ENCODE measurements around the gene PFKFB3.
"Not testable (repeated sequence)": the region's sequence is repeated elsewhere in the genome, so short reads cannot be mapped to it uniquely, and the experiment has no call there.

Gene PFKFB3

DNA sequence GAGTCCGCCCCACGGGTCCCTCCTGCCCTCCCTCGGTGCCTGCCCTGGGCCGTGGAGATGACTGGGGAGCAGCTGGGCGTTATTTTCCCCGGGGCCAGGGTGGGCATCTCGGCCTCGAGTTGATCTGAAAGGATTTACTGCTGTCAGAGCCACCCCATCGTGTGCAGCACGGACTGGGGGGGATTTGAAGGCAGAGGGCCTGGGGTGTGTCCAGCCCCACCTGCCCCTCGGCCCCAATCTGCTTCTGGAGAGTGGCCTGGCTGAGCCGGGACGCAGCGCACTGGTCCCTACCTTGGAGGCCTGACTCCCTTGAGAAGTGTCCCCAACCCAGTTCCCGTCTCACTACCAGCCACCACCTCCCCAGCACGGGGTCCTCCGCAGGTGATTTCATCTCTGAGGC lies 24.2 kb upstream of the PFKFB3 start:
- Histone ChIP-seq H3K27me3 (ENCODE audit: control insufficient read depth, insufficient read depth, low read length) (no peaks in the 10 kb centered on the region), H3K4me1 (ENCODE audit: control insufficient read depth, insufficient read depth, low read length) (no peaks in the 10 kb centered on the region), H3K27ac (ENCODE audit: low read length) (no peak overlapping the region), H3K9me3 (ENCODE audit: control insufficient read depth, insufficient read depth, low read length) (no peaks in the 10 kb centered on the region), H3K4me3 (ENCODE audit: low read length) (no peak overlapping the region), H3K36me3 (ENCODE audit: control insufficient read depth, insufficient read depth, low read length) (no peaks in the 10 kb centered on the region)
- no peak for DNase-seq (ENCODE audit: low read depth, low spot score)
- WGBS (ENCODE audit: insufficient coverage, insufficient read length) = no CpG with 5 or more reads among the region's 17 CpGs

DNA sequence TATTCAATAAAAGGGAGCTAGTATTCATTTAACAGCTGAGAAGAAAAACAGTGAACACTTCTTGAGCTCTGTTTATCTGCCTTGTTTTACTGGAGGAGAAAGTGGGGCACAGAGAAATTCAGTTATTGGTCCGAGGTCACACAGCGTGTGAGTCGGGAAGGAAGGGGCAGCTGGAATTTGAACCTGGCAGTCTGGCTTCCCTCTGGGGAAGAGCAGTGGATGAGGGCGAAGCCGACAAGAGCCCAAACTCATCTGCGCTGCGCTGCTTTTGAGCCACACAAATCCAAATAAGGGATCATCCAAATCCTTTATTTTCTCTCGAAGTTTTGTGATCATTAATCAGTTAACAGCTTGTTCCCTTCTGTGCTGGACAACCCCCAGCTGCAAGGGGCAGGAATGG lies 23.7 kb upstream of the PFKFB3 start:
- DNase-seq (ENCODE audit: low read depth, low spot score) = no peak
- no peak overlapping the region for H3K4me3 ChIP-seq (ENCODE audit: low read length)
- H3K27me3 ChIP-seq (ENCODE audit: control insufficient read depth, insufficient read depth, low read length) = no peaks in the 10 kb centered on the region
- H3K4me1 ChIP-seq (ENCODE audit: control insufficient read depth, insufficient read depth, low read length) = no peaks in the 10 kb centered on the region
- no peak overlapping the region for H3K27ac ChIP-seq (ENCODE audit: low read length)
- no CpG with 5 or more reads among the region's 8 CpGs for WGBS (ENCODE audit: insufficient coverage, insufficient read length)
- H3K36me3 ChIP-seq (ENCODE audit: control insufficient read depth, insufficient read depth, low read length) = no peaks in the 10 kb centered on the region
- no peaks in the 10 kb centered on the region for H3K9me3 ChIP-seq (ENCODE audit: control insufficient read depth, insufficient read depth, low read length)

DNA sequence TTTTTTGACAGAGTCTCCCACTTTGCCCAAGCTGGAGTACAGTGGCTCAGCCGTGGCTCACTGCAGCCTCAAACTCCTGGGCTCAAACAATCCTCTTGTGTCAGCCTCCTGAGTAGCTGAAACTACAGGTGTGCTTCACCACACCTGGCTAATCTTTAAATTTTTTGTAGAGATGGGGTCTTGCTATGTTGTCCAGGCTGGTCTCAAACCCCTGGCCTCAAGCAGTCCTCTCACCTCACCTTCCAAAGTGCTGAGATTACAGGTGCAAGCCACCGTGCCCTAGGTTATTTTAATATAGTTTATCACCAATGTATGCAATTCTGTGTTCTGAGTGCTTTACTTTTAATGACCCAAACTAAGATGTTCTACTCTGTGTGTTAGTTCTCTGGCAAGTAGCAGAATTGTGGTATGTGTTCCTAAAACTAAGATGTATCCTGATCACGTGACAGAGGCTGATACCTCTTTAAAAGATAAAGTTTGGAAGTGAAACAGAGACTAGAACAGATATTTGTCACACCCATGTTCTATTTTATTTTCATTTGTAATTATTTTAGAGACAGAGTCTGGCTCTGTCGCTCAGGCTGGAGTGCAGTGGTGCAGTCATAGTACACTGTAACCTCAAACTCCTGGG lies 22.1 kb upstream of the PFKFB3 start:
- WGBS (ENCODE audit: insufficient coverage, insufficient read length) = no CpG with 5 or more reads among the region's 4 CpGs
- no peaks in the 10 kb centered on the region for H3K36me3 ChIP-seq (ENCODE audit: control insufficient read depth, insufficient read depth, low read length)

DNA sequence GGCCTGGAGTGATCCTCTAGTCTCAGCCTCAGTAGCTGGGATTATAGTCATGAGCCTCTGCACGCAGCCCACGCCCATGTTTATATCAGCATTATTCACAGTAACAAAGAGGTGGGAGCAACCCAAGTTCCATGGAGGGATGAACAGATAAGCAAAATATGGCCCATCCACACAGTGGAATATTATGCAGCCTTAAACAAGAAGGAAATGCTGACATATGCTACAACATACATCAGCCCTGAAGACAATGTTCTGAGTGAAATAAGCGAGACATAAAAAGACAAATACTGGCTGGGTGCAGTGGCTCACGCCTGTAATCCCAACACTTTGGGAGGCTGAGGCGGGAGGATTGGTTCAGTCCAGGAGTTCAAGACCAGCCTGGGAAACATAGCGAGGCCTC lies 21.5 kb upstream of the PFKFB3 start:
- Histone ChIP-seq H3K4me3 (ENCODE audit: low read length) (no peak overlapping the region), H3K27ac (ENCODE audit: low read length) (no peak overlapping the region), H3K27me3 (ENCODE audit: control insufficient read depth, insufficient read depth, low read length) (no peaks in the 10 kb centered on the region), H3K4me1 (ENCODE audit: control insufficient read depth, insufficient read depth, low read length) (no peaks in the 10 kb centered on the region), H3K36me3 (ENCODE audit: control insufficient read depth, insufficient read depth, low read length) (no peaks in the 10 kb centered on the region), H3K9me3 (ENCODE audit: control insufficient read depth, insufficient read depth, low read length) (no peaks in the 10 kb centered on the region)
- DNase-seq (ENCODE audit: low read depth, low spot score) = no peak
- no CpG with 5 or more reads among the region's 6 CpGs for WGBS (ENCODE audit: insufficient coverage, insufficient read length)

More for the DNA sequence above, 22.1 kb upstream of the PFKFB3 start:
- Histone ChIP-seq H3K27me3 (ENCODE audit: control insufficient read depth, insufficient read depth, low read length) (no peaks in the 10 kb centered on the region), H3K9me3 (ENCODE audit: control insufficient read depth, insufficient read depth, low read length) (no peaks in the 10 kb centered on the region), H3K27ac (ENCODE audit: low read length) (no peak overlapping the region), H3K4me1 (ENCODE audit: control insufficient read depth, insufficient read depth, low read length) (no peaks in the 10 kb centered on the region), H3K4me3 (ENCODE audit: low read length) (no peak overlapping the region)
- DNase-seq (ENCODE audit: low read depth, low spot score) = no peak

DNA sequence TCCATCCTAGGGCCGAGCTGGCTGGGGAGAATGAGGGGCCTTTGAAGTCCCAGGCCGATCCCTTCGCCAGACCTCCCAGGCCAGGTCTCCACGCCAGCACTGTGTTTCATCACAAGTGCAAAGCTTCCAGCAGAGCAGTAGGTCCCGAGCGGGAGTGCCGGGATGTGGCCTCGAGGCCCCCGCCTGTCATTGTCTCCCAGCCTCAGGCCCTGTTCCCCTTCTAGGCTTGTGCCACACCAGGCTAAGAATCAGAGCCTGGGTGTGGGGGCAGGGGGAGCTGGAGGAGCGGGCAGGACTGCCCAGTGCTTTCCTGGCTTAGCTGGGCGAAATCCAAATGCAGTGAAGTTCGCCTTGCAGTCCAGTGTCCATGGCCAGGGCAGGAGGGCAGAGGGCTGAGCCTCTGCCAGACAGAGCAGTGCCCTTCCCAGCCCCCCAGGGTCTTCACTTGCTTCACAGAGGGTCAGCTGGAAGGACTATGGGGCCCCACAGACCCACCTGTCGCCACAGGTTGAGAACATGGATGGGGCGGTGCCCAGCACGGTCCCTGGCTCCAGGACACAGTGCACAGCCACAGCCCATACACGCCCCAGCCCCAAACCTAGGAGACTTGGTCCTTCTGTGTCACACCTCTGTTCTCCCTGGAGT lies 20.2 kb upstream of the PFKFB3 start:
- Histone ChIP-seq H3K27me3 (ENCODE audit: control insufficient read depth, insufficient read depth, low read length) (no peaks in the 10 kb centered on the region), H3K9me3 (ENCODE audit: control insufficient read depth, insufficient read depth, low read length) (no peaks in the 10 kb centered on the region), H3K4me1 (ENCODE audit: control insufficient read depth, insufficient read depth, low read length) (no peaks in the 10 kb centered on the region), H3K4me3 (ENCODE audit: low read length) (no peak overlapping the region), H3K36me3 (ENCODE audit: control insufficient read depth, insufficient read depth, low read length) (no peaks in the 10 kb centered on the region), H3K27ac (ENCODE audit: low read length) (no peak overlapping the region)
- no peak for DNase-seq (ENCODE audit: low read depth, low spot score)
- WGBS (ENCODE audit: insufficient coverage, insufficient read length) = no CpG with 5 or more reads among the region's 16 CpGs

DNA sequence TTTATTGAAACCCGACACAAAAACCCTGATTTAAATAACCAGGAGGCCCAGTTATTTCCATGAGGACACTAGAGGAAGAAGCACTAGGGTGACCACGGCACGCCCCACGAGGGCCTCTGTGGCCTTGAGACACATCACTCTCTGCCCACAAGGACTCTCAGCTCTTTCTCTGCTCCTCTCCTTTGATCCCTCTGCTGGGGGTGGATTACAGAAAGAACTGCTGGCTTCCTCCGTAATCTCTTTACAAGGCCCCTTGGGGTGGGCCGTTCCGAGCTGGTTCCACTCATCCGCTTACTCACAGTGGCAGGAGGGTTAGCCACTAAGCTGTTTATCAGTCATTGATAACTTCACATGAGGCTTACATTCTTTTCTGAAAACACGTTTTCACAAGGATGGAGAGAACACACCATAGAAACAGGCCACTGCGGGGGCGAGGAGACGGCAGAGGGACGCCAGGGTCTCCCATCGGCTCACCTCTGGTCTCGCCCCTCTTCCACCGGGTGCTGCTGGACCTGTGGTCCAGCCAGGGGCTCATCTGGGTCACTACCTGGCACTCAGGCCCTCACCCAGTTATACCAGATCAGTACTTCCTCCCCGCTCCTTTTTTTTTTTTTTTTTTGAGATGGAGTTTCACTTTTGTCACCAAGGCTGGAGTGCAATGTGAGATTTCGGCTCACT lies 17.6 kb upstream of the PFKFB3 start:
- Histone ChIP-seq H3K36me3 (ENCODE audit: control insufficient read depth, insufficient read depth, low read length) (no peaks in the 10 kb centered on the region), H3K4me3 (ENCODE audit: low read length) (no peak overlapping the region), H3K27ac (ENCODE audit: low read length) (no peak overlapping the region), H3K4me1 (ENCODE audit: control insufficient read depth, insufficient read depth, low read length) (no peaks in the 10 kb centered on the region), H3K9me3 (ENCODE audit: control insufficient read depth, insufficient read depth, low read length) (no peaks in the 10 kb centered on the region), H3K27me3 (ENCODE audit: control insufficient read depth, insufficient read depth, low read length) (no peaks in the 10 kb centered on the region)
- no peak for DNase-seq (ENCODE audit: low read depth, low spot score)
- no CpG with 5 or more reads among the region's 18 CpGs for WGBS (ENCODE audit: insufficient coverage, insufficient read length)

DNA sequence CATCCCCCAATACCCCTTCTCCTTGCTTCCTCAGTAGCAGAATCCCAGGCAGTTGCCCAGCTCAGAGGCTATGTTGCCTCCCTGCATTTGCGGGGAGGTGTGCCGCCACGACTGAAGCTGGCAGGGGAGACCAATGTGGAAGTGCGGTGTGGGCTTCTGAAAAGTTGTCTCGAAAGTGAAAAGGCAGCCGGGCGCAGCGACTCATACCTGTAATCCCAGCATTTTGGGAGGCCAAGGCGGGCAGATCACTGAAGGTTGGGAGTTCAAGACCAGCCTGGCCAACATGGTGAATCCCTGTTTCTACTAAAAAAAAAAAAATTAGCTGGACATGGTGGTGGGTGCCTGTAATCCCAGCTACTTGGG lies 15.9 kb upstream of the PFKFB3 start:
- DNase-seq (ENCODE audit: low read depth, low spot score) = no peak
- Histone ChIP-seq H3K27me3 (ENCODE audit: control insufficient read depth, insufficient read depth, low read length) (no peaks in the 10 kb centered on the region), H3K4me1 (ENCODE audit: control insufficient read depth, insufficient read depth, low read length) (no peaks in the 10 kb centered on the region), H3K36me3 (ENCODE audit: control insufficient read depth, insufficient read depth, low read length) (no peaks in the 10 kb centered on the region), H3K4me3 (ENCODE audit: low read length) (no peak overlapping the region), H3K27ac (ENCODE audit: low read length) (no peak overlapping the region), H3K9me3 (ENCODE audit: control insufficient read depth, insufficient read depth, low read length) (no peaks in the 10 kb centered on the region)
- no CpG with 5 or more reads among the region's 9 CpGs for WGBS (ENCODE audit: insufficient coverage, insufficient read length)

DNA sequence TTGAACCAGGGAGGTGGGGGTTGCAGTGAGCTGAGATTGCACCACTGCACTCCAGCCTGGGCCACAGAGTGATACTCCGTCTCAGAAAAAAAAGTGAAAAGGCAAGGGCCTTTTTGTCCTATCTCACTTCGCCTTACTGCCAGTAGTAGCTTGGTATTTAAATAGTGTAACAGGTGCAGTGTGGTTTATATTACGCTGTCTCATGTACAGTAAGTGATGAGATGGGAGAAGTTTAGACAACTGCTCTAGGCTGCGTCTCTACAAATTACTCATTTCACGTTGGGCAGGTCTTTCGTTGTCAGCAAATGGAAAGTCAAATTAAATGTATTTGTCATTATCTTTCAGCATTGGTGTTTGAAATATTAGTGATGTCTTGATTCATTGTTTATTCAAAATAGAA lies 15.5 kb upstream of the PFKFB3 start:
- Histone ChIP-seq H3K27ac (ENCODE audit: low read length) (no peak overlapping the region), H3K4me3 (ENCODE audit: low read length) (no peak overlapping the region), H3K27me3 (ENCODE audit: control insufficient read depth, insufficient read depth, low read length) (no peaks in the 10 kb centered on the region), H3K9me3 (ENCODE audit: control insufficient read depth, insufficient read depth, low read length) (no peaks in the 10 kb centered on the region), H3K4me1 (ENCODE audit: control insufficient read depth, insufficient read depth, low read length) (no peaks in the 10 kb centered on the region), H3K36me3 (ENCODE audit: control insufficient read depth, insufficient read depth, low read length) (no peaks in the 10 kb centered on the region)
- no CpG with 5 or more reads among the region's 6 CpGs for WGBS (ENCODE audit: insufficient coverage, insufficient read length)
- DNase-seq (ENCODE audit: low read depth, low spot score) = no peak

DNA sequence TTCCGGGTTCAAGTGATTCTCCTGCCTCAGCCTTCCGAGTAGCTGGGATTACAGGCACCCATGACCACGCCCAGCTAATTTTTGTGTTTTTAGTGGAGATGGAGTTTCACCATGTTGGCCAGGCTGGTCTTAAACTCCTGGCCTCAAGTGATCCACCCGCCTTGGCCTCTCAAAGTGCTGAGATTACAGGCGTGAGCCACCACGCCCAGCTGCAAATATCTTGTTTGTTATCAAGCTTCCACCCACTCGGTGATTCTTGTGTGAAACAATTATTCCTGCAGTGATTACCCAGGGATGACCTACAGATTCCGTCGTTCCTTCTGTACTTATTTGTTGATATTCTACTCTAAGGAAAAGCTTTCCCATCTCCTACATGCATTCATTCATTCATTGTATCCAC lies 12.7 kb upstream of the PFKFB3 start:
- H3K9me3 ChIP-seq (ENCODE audit: control insufficient read depth, insufficient read depth, low read length); H3K27ac ChIP-seq (ENCODE audit: low read length); H3K36me3 ChIP-seq (ENCODE audit: control insufficient read depth, insufficient read depth, low read length); H3K4me1 ChIP-seq (ENCODE audit: control insufficient read depth, insufficient read depth, low read length); H3K4me3 ChIP-seq (ENCODE audit: low read length); DNase-seq (ENCODE audit: low read depth, low spot score); H3K27me3 ChIP-seq (ENCODE audit: control insufficient read depth, insufficient read depth, low read length): not testable (repeated sequence)
- no CpG with 5 or more reads among the region's 9 CpGs for WGBS (ENCODE audit: insufficient coverage, insufficient read length)

DNA sequence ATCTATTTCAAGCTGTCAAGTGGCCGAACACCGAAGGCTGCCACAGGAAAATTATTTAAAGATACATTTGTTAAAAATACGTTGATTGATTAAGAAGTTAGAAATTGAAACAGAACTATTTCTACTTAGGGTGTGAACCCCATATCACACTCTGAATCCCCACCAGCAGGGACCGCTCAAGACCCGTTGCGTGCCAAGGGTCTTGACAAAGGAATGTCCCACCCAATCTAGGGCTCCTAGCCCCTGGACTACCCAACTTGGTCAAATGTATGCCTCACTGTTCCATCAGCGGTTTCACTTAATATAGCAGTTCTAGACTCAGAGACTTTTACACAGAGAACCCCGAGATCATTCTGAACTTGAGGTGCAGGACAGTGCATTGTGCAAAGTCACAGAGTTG lies 11.6 kb upstream of the PFKFB3 start:
- no peaks in the 10 kb centered on the region for H3K4me1 ChIP-seq (ENCODE audit: control insufficient read depth, insufficient read depth, low read length)
- no peak for DNase-seq (ENCODE audit: low read depth, low spot score)
- no peak overlapping the region for H3K27ac ChIP-seq (ENCODE audit: low read length)
- no peaks in the 10 kb centered on the region for H3K9me3 ChIP-seq (ENCODE audit: control insufficient read depth, insufficient read depth, low read length)
- no CpG with 5 or more reads among the region's 8 CpGs for WGBS (ENCODE audit: insufficient coverage, insufficient read length)
- H3K4me3 ChIP-seq (ENCODE audit: low read length) = no peak overlapping the region
- no peaks in the 10 kb centered on the region for H3K27me3 ChIP-seq (ENCODE audit: control insufficient read depth, insufficient read depth, low read length)
- no peaks in the 10 kb centered on the region for H3K36me3 ChIP-seq (ENCODE audit: control insufficient read depth, insufficient read depth, low read length)

DNA sequence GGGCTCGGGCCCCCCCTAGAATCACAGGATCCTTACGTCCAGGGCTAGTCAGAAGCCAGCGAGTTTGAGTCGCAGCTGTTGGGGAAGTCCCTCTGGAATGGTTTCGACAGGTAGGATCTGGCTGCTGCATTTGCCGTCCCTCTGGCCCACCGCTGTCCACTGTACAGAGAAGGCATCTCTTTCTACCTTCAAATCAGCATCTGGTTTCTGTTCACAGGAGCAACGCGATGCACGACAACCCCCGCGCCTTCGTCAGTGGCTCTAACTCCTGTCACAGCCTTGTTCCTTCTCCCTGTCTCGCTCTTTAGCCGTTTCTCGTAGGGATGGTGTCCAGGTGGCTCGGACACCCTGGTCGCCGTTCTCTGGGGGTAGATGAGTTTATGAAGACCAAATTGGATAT lies 11.2 kb upstream of the PFKFB3 start:
- H3K4me3 ChIP-seq (ENCODE audit: low read length) = no peak overlapping the region
- H3K9me3 ChIP-seq (ENCODE audit: control insufficient read depth, insufficient read depth, low read length) = no peaks in the 10 kb centered on the region
- no peaks in the 10 kb centered on the region for H3K27me3 ChIP-seq (ENCODE audit: control insufficient read depth, insufficient read depth, low read length)
- no peak for DNase-seq (ENCODE audit: low read depth, low spot score)
- WGBS (ENCODE audit: insufficient coverage, insufficient read length) = no CpG with 5 or more reads among the region's 19 CpGs
- no peak overlapping the region for H3K27ac ChIP-seq (ENCODE audit: low read length)
- no peaks in the 10 kb centered on the region for H3K36me3 ChIP-seq (ENCODE audit: control insufficient read depth, insufficient read depth, low read length)
- H3K4me1 ChIP-seq (ENCODE audit: control insufficient read depth, insufficient read depth, low read length) = no peaks in the 10 kb centered on the region
